SHP77 treated with DMSO at 0.1 percent for 48 hours (cell line): Measurements from ENCODE around the gene RNU6-1.

Experiments
- DNase-seq: peaks from one replicate; lab custom pipeline; 2025; lab: John Stamatoyannopoulos, UW

Gene RNU6-1

GRCh38 chr15:67857220-67857619, 17.4 kb upstream of the RNU6-1 start:
- DNase-seq = no peak

DNA sequence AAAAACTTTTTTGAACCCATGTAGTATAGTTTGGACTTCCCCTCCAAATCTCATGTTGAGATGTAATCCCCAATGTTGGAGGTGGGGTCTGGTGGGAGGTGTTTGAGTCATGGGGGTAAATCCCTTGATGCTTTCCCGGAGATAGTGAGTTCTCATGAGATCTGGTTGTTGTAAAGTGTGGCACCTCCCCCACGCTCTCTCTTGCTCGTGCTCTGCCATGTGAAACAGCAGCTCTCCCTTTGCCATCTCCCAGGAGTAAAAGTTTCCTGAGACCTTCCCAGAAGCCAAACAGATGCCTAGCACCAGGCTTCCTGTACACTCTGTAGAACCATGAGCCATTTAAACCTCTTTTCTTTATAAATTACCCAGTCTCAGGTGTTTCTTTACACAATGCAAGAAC, 16.0 kb upstream of the RNU6-1 start:
- DNase-seq = no peak

DNA sequence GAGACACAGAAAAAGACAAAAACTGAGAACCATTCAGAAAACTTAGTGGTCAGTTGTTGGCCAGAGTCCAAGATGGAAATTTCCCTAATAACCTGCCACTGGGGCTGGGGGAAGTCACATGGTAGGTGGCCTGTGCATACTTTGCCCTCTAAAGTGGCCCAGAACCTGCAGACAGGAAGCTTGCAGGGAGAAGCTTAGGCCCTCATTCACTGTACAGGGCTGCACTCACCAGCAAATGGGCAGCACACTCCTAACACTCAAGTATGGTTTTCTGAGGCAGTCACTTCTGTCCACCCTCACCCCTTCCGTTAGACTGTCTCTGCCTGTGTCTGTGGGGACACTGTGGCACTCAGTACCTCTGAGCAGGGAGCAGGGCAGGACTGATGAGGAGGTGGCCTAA, 14.5 kb upstream of the RNU6-1 start:
- no peak for DNase-seq

- DNase-seq = no peak
Observed at GRCh38 chr15:67853454-67853853, 13.6 kb upstream of the RNU6-1 start.

GRCh38 chr15:67852418-67852817, 12.6 kb upstream of the RNU6-1 start:
- DNase-seq = no peak

DNA sequence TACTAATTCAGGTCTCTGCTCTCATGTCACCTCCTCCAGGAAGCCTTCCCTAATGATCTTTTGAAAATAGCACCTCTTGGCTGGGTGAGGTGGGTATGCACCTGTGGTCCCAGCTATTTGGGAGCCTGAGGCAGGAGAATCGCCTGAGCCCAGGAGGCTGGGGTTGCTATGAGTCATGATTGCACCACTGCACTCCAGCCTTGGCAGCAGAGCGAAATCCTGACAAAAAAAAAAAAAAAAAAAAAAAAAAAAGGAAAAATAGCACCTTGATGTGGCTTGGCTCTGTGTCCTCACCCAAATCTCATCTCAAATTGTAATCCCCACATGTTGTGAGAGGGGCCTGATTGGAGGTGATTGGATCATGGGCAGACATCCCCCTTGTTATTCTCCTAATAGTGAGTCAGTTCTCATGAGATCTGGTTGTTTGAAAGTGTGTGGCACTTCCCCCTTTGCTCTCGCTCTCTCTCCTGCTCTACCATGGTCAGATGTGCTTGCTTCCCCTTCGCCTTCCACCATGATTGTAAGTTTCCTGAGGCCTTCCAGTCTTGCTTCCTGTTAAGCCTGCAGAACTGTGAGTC, 11.2 kb upstream of the RNU6-1 start:
- no peak for DNase-seq

DNA sequence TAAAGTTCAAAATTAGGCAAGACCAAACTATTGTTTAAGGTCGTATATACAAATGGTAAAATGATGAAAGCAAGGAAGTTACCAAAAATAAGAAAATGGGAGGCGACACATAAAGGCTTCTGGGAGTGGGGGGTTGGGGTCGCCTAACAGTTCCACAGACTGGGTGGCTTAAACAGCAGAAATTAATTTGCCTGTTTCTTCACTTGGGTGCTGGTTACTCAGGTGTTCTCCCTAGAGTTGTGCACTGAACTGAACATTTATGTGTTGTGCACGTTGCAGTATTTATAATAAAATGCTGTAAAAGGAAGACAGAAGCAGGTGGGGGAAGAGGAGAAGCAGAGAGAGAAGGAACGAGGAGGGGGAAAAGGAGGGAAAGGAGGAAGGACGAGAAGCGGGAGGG, 10.5 kb upstream of the RNU6-1 start:
- DNase-seq = no peak

DNA sequence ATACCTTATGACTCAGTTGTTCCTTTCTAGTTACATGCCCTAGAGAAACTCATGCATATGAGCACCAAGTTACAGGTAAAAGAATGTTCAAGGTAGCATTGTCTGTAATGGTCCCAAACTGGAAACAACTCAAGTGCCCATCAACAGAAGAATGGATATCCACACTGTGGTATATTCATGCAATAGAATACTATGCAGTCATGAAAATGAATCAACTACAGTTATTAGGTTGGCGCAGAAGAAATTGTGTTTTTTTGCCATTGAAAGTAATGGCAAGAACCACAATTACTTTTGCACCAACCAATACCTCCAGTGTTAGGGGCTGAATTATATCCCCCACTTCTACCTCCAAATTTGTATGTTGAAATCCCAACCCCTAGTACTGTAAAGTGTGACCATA, 9.7 kb upstream of the RNU6-1 start:
- DNase-seq = no peak

DNA sequence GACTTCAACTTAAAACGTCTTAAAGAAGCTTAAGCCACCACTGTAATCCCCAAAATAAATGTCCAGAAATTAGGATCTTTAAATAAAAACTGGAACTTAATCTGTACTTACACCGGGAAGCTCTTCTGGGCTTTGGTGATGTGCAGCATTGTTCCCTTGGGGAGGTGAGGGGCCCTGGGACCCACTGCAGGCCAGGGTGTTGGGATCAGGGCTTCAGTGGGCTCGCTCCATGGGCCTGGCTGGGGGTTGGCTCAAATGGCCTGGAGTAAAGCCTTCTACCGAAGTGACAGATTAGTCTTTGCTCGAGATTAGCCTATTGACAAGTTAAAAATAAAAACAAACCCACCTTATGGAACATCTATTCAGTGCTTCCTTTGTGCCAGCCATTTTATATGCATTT, 6.1 kb upstream of the RNU6-1 start:
- no peak for DNase-seq

DNA sequence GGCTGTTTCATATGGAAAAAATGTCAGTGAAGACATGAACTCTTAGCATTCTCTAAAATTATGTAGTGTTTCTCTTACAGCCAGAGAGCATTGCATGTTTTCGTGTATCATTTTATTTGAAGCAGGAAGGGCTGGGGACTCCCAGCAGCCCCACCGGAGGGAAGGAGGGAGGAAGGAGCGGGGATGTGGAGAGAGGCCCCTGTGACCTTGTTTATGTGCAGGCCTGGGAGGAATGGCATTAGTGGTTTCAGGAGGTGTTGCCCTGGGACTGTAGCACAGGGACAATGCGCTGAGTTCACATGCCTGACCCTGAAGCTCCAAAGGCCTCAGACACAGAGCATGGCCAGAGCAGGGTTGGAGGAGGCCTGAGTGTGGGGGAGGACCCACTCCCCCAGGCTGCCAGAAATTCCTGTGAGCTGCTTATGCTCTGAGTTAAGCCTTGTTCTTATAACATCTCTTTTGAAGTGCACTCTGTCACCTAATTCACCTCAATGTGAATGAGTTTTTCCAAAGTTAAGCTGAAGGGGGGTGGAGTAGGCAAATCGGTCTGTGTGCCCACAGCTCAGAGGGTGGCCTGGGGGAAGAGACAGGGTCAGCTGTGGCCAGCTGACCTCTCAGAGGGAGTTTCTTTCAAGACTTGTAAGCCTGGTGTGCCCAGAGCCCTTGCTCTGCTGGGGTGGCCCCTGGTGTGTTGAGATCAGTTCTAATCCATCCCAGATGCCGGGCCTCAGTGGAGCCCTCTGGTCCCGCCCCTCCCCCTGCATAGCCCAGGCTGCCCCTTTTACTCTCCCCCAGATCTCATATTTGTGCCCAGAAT, 3.9 kb upstream of the RNU6-1 start:
- no peak for DNase-seq

- no peak for DNase-seq
Observed at GRCh38 chr15:67843092-67843501, 3.3 kb upstream of the RNU6-1 start.

GRCh38 chr15:67841513-67841762, 1.6 kb upstream of the RNU6-1 start:
- no peak for DNase-seq

GRCh38 chr15:67840749-67841512, 1.1 kb upstream of the RNU6-1 start:
- DNase-seq = no peak

DNA sequence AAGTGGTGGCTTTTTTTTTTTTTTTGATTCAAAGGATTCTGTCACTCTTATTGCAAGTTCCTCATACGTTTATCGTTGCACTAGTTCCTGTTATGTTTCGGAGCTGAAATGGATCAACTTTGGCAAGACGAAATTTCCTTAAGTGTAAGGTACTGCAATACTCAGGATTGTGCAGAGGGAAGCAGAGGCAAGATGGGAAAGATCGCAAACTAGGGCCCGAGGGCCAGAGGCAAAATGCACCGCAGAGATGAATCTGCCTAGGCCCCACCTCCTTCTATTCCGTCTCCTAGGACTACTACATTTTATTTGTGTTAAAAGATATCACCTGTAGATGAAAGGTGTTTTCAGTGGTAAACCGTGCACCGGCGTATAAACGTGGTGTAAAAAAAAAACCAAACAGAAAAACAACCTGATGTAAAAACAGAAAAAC, 331 bp downstream of the RNU6-1 start:
- peak; percentile 82 for DNase-seq

DNA sequence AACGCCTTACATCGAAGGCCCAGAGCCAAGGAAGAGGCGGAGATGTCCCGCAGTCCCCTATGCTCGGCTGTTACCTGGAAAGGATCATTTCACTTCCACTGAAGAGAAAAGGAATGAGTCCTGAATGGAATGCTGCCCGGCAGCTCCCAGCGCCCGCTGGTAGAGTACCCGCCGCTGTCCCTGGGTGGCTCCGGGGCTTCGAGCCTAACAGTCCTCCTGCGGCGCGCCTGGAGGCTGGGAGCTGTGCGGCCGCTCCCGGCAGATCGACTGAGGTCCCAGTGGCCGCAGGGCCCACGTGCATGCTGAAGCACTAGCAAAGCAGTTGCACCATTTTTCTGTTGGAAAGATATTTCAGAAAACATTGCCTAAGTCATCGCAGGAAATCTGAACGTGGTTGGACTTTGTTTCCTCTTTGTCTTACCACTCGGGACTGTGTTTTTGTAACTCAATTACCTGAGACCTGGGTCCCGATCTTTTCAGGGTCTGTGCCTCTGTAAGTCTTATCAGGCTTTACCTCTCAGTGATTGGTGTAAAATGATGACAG, 984 bp downstream of the RNU6-1 start:
- peak; percentile 73 for DNase-seq

DNA sequence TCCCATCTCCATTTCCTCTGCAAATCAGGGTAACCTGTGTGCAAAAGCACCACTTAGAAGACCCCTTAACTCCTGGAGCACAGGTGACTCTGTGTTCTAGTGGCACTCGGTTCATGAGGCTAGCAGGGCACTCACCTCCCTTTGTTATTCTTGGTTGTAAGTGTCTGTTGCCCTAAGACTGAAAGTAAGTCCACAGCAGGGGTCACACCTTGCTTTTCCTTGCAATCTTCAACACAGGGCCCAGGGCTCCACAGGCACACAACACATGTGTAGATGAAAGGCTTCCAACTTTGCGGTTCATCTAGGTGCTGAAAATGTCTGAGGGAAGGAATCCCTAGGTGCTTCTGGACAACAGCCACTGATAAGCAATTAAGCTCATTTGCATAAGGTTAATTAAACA, 2.9 kb downstream of the RNU6-1 start:
- no peak for DNase-seq

DNA sequence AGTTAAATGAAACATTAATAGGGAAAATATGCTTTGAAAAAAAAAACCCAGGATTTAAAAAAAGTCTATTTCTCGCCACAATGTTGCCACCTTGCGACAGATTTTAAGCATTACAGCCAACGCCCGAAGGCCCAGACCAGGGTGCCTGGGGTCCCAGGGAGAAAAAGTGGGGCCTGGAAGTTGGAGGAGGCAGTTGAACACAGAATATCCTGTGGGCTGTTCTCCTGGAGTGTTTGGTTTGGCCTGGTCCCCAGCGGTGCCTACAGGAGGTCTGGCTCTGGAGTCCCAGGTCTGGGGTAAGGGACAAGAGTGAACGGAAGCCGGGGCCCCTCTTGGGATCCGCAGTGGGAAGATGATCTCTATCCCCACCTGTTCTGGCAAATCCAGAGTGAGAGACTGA, 3.4 kb downstream of the RNU6-1 start:
- DNase-seq = no peak

- DNase-seq = no peak
Observed at GRCh38 chr15:67836134-67836455, 3.8 kb downstream of the RNU6-1 start.

DNA sequence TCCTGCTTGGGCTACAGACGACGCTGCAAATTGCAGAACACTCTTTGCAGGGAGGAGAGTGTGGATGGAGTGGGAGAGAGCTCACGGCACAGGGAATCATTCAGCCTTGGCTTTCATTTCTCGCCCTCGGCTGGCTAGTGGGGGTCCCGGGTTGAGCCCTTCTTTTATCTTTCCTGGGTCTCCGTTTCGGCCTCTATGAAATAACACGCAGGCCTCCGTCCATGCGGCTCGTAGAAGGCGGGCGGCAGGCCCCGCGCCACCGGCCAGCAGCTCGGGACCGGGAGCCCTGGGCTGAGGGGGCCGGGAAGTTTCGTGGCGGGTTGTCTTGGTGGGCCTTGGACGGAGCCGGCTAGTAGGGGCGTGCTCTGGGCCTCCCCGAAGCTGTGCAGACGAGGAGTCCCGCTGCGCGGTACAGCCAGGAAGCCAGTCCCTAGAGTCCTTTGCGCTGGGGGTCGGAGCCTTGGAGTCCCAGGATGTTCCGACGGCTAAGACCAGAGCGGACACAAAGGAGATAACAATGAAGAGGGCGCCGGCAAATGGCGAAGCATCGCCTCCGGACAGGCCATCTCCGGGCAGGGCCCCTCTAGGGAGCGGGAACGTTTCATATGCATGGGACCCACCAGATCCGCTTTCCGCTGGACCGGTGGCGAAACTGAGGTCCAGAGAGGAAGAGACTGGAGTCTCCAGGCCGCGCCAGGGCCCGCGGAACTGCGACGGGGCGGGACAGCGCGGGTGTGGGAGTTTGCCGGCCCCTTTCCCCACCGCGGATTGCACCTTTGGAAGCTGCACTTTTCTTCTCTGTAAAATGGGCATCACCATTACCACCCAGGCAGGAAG, 4.3 kb downstream of the RNU6-1 start:
- DNase-seq = no peak

DNA sequence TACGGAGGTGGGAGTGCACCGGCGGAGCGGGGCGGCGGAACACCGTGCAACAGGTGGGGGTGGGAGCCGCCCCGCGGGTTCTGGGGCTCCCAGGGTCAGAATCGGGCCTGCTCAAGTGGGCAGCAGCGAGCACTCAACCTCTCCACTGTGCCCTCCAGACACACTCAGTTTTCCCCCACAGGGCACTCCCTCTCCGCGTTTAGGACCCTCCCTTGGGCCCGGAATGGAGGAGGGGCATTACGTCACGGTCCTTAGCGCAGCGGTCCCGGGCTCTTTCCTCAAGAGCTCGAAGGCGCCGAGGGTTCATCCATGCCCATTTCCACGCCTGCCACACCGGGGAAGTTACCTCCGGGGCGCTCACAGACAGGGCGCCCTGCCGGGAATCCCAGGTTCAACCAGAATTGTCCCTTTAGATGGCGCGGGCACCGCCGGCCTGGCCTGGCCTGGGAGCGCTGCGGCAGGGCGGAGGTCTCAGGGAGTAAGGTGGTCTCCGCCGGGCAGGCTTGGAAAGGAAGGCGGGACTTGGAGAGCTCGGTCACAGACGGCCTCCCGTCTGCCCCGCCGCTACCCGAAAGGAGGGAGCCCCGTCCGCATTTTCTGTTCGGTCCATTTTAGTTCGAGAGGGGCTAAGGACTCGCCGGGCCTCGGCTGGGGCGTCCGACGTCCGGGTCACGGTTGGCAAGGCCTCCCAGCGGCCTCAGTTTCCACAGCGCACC, 5.1 kb downstream of the RNU6-1 start:
- DNase-seq = no peak

- DNase-seq = no peak
Observed at GRCh38 chr15:67833710-67834511, 5.9 kb downstream of the RNU6-1 start.
